Astrocyte of the hippocampus (primary cell): ENCODE results near the gene BCOR.

Experiments used
- DNase-seq: peaks from one replicate; pipeline ENCODE4 v3.0.0; 2011; ENCODE audit warnings: low read depth, low spot score

Gene BCOR

DNA sequence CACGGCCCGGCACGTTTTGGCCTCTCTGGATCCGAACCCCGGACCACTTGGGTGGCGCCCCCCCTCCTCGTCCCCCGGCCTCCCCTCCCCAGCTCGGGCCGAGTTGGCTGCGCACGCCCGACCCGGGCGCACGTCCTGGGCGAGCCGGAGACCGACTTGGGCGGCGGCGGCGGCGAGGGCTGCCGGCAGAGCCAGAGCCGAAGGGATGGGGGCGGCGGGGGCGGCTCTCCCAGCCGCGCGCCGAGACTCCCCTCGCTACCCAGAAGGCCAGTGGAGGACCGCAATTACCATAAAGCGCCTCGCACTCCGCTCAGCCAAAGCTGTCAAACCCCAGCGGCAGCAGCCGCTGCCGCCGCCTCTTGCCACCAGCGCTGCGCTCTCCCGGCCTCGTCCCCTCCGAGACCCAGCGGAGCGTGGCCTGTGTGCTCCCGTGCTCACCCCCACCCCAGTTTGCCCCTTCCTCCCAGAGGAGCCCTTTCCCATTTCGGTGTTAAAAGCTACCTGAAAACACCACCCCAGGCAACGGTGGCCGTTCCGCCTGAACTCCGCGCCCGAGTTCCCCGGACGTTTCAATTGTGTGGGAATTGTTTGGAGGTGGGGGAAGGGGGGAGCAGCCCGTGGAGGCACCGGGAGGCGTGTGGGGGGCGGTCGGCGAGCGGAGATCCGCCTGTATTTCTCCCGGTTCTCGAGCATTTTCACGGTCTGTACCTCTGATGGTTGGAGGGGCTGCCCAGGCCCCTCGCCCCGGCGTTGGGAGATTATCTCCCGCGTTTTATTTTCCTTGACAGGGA lies 701 bp upstream of the BCOR start:
- DNase-seq, result peak; percentile 83

- DNase-seq, result peak; percentile 41
Observed at GRCh38 chrX:40097141-40097503, 636 bp downstream of the BCOR start.

- peak; percentile 66 for DNase-seq
Observed at GRCh38 chrX:40096395-40097091, 1.2 kb downstream of the BCOR start.

DNA sequence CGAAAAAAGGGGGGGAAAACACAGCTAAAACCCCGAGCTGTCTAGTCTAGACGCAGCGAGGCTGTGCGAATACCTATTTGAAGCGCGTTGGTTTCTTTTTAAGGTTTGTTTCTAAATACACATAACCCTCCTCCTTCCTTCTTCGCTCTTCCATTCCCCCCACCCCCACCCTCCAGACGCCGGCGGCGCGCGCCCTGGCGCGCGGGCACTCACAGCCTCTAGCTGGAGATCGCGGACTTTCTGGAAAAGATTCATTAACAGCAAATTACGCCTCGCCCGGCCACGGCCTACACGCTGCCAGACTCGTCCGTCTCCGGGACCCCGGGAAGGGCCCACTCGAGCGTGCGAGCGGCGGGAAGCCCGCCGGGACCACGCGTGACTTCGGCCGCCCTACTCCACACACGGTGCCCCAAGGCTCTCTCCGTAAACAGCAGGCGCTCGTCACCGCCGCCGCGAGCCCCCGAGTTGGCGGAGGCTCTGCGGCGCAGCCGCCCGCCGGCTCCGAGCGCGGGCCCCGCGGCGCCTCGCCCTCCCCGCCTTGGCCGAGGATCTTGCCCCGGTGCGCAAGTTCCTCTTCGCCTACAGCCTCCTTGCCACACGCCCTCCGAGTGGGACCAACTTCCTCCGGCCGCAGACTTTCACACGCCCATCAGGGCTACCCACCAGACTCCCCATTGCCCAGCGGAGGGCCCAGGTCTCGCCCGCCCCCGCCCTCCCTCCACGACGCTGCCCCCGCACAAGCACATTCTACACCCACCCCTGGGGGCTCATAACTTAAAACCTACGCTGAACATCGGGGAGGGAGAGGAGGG lies 2.0 kb downstream of the BCOR start:
- DNase-seq, result peak; percentile 66

- DNase-seq, result peak; percentile 42
Observed at GRCh38 chrX:40094900-40095582, 2.7 kb downstream of the BCOR start.

DNA sequence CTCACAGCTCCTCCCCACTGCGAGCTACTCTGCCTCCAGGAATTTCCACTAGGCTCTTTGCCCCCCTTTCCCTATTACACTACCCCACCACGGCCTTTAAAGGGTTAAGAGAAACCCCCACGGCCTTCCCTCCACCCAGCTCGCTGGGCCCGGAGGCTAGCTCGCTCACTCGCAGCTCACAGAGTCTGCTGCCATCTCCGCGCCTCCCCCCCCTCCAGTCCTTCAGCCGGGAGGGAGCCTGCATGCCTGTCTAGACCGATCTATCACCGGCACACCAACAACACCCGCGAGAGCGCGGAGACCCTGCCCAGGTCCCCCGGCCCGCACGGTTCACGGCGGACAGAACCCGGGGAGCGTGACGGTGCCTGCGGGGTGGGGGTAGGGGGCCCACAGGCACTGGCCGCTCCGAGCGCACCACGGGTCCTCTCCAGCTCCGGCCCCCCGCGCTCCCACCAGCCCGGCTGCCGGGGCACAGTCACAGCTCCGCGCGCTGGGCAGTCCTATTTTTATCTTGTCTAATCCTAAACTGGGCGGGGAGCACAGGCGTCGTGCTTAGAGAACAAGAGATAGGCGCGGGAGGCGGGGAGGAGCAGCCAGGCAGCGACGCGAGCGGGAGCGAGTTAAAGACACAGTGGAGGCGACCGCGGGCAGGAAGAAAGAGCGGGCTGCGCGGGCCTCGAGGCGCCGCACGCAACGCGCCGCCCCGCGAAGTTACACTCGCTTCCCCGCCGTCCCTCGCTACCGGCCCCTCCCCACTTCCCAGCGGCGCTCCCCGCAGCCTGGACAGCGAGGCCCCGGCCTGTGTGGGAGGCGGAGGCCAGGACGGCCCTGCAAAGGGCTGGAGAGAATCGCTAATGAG lies 3.5 kb downstream of the BCOR start:
- peak; percentile 66 for DNase-seq

GRCh38 chrX:40093586-40093985 lies 4.2 kb downstream of the BCOR start:
- DNase-seq, result no peak

GRCh38 chrX:40092808-40093435 lies 4.8 kb downstream of the BCOR start:
- no peak for DNase-seq

DNA sequence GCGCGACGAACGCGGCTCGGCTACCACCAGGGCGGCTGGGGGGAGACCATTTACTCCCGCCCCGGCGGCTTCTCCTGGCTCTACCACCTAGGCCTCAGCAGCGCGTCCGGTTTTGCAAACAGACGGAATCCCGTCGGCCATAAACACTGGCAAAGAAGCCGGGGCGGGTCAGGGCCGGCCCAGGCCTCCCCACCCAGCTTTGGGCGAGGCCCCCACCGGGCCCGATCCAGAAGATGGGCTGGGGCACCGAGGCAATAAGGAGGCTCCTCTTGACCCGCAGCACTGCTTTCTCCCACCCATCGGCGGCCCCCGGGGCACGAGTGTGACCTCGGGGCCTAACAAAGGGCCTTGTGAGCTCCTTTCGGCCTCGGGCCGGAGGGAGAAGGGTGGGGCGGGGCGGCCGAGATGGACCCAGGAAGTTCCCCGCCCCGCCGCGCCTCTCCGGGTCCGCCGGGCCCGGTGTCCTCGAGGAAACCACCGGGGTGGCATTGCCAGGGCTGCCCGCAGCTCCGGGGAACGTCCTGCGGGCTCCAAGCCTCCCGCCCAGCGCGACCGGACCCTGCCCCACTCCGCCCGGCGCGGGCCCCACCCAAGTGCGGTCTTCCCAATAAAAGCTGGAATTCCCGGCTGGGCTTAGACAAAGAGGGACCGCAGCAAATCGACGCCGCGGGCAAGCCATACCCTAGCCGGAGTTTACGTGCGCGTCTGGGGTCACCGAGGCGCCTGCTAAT lies 5.9 kb downstream of the BCOR start:
- DNase-seq, result no peak

DNA sequence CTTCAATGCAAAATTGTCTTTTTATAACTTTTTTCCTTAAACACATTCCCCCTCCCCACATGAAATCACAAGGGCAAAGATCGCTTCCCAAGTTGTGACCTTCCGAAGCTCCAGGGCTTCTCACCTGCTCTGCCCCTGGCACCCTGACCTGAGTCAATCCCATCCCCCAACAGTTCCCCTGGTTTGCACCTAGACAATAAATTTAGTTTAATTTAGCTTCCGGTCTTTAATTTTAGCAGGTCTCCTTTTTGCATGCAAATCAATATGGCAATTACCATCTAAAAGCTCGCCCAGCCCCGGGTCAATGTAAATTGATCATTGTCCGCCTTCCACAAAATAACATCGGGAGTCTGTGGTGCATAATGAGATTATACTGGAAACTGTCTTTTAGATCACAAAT lies 6.8 kb downstream of the BCOR start:
- no peak for DNase-seq

DNA sequence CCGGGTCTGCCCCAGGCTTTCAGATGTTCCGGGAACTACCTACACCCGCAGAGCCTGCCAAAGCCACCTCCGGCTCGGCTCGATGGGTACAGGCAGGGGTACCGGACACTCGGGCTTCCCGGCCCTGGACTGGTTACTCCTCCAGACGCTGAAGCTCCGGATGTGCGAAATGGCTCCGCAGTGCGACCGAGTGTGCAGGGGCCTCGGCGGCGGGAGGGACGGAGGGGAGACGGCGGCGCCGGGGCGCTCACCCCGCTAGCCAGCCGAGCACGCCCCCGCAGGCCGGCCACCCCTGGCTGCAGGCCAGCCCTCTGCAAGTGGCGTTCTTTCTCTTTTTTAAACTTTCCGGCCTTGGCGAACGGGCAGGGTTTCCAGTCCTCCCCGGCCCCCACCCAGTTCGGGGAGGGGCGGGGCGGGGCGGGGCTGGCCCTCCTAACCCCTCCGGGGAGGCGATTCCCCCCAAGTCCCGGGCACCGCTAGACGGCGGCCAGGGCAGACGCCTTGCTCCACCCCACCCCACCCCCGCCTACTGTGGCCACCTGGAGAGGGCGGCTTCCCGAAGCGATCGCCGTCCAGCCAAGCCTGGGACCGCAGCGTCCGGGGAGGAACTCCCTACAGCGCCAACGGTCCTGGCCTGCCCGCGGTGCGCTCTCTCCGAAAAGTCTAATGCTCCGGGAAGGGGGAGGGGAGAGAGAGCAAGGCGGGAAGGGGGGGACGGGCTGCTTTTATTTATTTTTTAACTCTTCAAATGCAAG lies 7.5 kb downstream of the BCOR start:
- peak; percentile 46 for DNase-seq

DNA sequence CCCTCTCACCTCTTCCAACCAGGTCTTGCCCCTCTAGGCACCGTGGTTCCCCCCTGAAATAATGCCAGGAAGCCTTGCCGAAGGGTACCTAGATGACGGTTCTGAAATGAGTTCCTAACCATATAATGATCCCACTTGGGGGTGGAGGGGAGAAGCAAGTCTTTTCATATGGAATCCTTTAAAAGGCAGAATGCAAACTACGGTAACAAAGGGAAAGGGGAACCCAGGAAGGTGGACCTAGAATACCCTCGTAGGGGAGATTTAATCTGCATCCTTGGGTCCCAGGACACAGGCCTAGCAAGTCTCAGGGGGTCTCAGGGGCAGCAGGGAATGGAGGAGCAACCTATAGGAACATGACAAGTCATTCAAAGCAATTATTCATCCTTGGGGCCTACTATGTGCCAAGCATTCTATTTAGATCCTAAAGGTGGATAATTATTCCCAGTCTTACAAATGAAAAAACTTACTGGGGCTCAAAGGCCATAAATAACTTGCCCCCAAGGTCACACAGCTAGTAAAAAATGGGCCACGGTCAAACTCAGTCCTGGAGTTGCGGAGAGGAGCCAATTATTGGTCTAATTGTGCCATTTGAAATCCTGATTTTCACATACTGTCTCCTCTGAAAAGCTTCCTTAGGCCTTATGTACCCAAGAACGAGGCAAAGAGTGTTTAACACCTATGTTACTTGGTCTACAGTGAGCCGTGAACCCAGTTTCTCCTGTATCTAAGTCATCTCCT lies 8.8 kb downstream of the BCOR start:
- DNase-seq, result no peak

GRCh38 chrX:40088299-40088625 lies 9.5 kb downstream of the BCOR start:
- DNase-seq, result peak; percentile 19

GRCh38 chrX:40087425-40088298 lies 10.1 kb downstream of the BCOR start:
- DNase-seq, result peak; percentile 58

GRCh38 chrX:40086569-40087335 lies 11.0 kb downstream of the BCOR start:
- peak; percentile 72 for DNase-seq

DNA sequence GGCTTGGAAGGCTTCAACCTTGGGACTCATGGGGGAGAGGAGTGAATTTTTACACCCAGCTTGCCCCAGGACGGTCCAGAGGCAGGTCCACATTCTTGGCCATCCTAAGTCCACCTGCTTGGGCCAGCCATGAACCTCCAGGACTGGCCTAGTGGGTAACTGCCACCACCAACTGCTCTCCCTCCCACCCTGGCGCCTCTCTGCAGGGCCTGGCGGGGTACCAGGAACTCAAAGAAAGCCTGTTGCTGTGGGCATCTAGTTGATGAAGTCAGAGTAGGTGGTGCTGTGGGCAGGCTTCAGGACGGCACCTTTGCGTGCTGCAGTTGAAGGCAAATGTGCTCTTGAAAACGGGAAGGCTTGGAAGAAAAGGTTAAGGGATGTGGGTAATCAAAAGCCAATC lies 12.0 kb downstream of the BCOR start:
- peak; percentile 37 for DNase-seq

GRCh38 chrX:40085102-40085551 lies 12.6 kb downstream of the BCOR start:
- peak; percentile 61 for DNase-seq
